GM12864 (cell line): ENCODE measurements around the gene GTF2H4.

ENCODE experiments used
- DNase-seq: peaks from one replicate; pipeline ENCODE4 v3.0.0-alpha.2; 2011; ENCODE audit warnings: low read depth
- H3K4me3 ChIP-seq: 2 replicates; pipeline ENCODE4 v1.5.1; 2011; ENCODE audit warnings: mild to moderate bottlenecking, low read depth, low read length, control low read depth
- CTCF ChIP-seq: IDR thresholded peaks from 2 replicates; pipeline ENCODE4 v1.5.1; 2011; ENCODE audit warnings: low read depth, mild to moderate bottlenecking, moderate library complexity, low read length, control low read depth, inconsistent platforms; ENCODE audit errors: missing control alignments

Gene GTF2H4

GRCh38 chr6:30930506-30930905 lies 22.5 kb downstream of the GTF2H4 start:
- no peak overlapping the region for H3K4me3 ChIP-seq
- no peak for DNase-seq
- TF ChIP-seq CTCF = no peak

- no peak for TF ChIP-seq CTCF
- H3K4me3 ChIP-seq = no peak overlapping the region
- no peak for DNase-seq
Measured at GRCh38 chr6:30931272-30931671, 23.3 kb downstream of the GTF2H4 start.

GRCh38 chr6:30931969-30932645 lies 24.1 kb downstream of the GTF2H4 start, which contains the start of gene SFTA2:
TSS of gene SFTA2 (minus strand) at chr6:30932170. CDS start at chr6:30932096, 74 bp downstream.
- TF ChIP-seq CTCF = no peak
- H3K4me3 ChIP-seq = no peak within 1 kb of the TSS
- no peak for DNase-seq

GRCh38 chr6:30932665-30933365 lies 24.8 kb downstream of the GTF2H4 start:
- no peak for TF ChIP-seq CTCF
- no peak overlapping the region for H3K4me3 ChIP-seq
- no peak for DNase-seq

GRCh38 chr6:30935018-30935417 lies 27.0 kb downstream of the GTF2H4 start:
- DNase-seq = no peak
- no peak overlapping the region for H3K4me3 ChIP-seq
- TF ChIP-seq CTCF = no peak

GRCh38 chr6:30937265-30937664 lies 29.3 kb downstream of the GTF2H4 start:
- no peak overlapping the region for H3K4me3 ChIP-seq
- no peak for DNase-seq
- no peak for TF ChIP-seq CTCF
